NCI-H748 treated with DMSO at 0.1 percent for 48 hours (cell line): ENCODE measurements around the gene SEMA3G.

ENCODE experiments used
- DNase-seq: peaks from one replicate; lab custom pipeline; 2025; lab: John Stamatoyannopoulos, UW

The SEMA3G gene

DNA sequence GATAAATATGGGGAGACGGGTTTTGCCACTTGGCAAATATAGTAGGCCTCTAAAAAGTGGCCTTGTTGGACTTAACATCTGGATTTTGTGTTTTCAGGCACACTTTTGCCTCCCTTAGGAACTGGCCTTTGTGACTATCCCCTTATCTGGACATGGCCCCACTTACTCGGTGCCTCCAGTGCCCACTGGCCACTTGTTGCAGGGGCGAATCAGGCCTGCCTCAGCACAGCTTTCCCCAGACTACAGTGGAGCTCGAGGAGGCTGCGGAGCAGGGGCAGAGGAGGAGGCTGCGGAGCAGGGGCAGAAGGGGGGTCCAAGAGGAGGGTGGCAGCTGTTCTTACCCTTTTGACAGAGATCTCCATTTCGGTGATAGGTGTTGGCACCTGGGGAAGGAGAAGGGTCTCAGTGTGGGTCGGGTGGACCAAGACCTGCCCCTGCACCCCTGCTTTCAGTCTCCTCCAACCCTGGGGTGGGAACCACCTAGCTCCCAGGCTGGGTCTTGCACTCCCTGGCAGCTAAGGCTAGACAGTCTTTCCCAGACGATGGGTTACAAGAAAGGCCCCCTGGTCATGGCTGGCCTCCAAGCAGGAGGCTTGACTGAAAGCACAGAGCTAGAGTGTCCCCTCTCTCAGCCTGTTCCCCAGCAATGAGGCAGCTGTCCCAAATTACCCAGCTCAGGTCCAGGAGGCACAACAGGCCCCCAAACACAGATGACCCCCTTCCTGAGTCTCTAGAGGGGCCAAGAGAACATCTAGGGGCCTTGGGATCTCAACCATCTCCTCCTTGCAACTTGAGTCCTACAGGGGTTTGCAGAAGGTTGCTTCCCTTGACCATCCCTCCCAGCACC, 6.1 kb downstream of the SEMA3G start:
- no peak for DNase-seq

DNA sequence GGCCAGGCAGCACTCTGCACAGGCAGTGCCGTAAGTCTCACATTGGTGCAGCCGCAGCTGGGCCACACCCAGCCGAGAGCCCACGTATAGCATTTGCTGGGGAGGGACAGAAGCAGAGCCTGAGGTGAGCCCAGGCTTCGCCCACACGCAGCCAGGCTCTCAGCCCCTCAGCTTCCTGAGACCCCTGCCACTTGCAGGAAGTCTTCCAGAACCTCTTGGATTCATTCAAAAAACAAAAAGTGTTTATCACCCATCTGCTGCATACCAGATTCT, 6.9 kb downstream of the SEMA3G start:
- no peak for DNase-seq

DNA sequence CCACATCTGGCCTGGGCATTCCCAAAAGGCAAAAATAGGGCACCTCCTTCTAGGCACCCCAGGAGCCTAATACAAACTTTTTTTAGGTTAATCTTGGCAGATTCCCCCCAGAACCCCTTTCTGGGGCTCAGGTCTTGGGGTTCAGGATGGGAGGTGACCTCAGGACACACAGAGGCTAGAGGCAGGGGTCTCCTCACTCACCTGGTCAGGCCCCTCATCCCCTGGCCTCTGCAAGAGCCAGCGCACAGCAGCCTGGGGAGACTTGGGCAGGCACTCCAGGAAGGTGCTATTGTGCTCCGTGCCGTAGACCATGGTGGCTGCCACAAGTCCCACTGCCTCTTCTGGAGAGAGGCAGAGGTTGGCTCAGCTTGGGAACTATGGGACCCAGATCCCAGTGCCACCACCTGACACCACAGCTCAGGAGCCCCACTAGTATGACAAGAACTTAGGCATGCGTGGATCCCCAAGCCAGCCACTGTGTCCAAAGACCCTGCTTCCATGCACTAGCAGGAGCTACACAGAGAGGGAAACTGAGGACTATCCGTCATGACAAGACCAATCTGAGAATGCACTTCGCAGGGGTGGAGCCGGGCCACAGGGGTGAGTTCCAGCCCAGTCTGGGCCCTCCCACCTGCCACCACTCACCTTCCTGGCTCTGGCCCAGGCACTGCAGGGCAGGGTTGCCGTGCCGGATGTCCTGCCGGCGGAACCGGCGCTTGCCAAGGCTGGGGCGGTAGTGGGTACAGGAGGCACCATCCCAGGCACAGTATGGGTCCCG, 7.4 kb downstream of the SEMA3G start:
- DNase-seq, result no peak

DNA sequence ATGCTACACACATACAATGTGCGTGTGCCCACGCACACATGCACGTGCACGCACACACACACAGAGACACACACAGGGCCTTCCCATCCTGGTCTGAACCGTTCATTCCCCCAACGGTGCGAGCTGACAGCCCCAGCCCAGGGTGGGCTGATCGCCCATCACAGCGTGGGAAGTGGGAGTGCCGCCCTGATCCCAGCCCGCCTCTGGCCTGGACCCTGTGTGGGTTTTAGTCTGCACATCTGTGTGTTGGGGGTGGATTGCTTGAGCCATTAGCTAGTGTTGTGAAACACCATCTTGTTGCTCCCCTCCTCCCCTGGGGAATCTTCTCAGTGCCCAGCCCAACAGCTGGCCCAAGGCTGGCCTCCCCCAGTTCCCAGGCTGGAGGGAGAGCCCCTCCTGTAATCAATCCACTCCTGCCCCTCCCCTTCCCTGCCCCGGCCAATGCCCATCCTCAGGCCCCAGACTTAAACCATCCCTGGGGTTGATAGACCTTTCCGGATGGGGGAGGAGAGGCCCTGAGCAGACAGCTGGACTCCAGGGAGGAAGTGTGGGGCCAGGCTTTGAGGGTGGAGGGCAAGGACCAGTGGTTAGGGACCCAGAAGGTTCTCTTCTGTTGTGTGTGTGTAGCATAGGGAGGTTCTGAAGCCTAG, 8.3 kb downstream of the SEMA3G start:
- DNase-seq, result no peak

DNA sequence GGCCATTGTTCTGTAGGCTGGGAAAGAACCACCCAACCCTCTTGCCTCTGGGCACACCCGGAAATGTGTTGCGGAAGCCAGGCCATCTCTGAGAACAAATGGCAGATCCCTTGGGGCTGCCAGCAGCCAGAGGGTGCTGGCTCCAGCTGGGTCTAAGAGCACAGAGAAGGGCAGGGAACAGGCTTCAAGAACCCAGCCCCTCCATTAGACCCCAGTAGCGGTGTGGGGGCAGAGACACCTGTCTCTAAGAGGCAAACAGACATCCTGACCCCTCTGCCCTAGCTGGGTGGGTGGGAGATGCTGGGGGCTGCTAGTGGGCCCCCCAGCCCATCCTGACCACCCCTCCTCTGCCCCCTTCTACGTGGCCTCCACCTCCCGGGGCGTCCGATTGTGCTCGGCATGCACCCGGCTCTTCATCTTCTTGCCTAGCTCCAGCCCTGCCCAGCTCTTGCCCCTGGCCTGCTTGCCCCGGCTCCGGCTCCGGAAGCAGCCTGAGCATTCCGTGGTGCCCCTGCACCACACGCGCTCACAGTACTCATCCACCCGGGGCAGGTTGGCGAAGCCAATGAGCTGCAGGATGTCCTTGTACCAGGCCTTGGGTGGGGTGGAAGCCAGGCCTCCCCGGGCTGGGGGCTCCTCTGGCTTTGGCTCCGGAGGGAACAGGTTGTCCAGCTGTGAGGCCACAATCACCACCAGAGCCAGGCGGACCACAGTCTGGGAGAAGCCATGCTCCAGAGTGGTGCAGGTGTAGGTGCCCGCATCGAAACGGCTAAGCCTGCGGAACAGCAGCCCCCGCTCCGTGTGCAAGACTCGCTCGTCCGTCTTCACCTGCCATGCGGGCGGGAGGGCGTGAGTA, 9.4 kb downstream of the SEMA3G start:
- no peak for DNase-seq

DNA sequence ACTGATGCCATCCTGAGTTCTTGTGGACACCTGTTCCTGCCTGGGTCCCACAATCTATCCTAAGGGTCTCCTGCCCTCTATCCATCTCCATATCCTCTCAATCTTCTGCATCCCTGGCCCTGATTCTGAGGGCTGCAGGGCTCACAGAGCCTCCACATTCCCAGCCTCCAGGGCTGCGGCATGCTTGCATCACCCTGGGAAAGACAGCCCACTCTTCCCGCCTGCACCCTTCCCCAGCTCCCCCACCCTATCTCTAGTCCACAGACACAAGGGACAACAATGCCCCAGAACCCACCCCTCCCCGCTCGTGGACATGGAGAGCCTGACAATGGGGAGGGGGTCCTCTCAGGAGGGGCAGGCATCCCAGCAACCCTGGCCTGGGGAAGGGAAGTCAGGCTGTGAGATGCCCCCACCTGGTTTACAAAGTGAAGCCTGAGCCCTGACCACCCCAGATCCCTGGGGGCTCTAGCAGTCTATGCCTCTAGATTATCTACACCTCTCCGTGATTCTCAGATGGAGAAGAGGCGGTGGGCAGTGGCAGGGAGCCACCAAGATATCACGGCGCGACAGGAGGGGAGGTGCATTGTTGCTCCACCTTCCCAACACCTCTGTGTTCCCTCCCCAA, 10.3 kb downstream of the SEMA3G start:
- no peak for DNase-seq

DNA sequence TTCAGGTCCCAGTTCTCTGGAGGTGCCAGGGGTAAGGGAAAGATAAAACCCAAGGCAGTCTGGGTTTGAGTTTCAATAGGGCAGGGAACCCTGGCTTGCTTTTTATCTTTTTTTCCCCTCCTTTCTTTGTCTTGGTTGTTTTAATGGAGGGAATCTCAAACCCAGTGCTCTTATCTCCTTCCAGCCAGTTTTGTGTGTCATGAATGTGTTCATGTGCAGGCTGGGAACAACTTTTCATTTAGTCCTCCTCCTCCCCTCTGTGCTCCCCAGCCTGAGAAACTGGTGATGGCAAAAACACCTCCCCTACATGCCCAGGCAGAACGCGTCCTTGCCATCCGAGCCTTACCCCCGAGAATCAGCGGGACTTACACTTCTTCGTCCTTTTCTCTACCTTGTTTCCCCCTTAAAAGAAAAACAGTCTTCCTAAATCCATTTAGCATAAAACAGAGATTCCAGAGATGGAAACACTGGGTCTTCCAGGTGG, 10.9 kb downstream of the SEMA3G start:
- DNase-seq, result no peak

DNA sequence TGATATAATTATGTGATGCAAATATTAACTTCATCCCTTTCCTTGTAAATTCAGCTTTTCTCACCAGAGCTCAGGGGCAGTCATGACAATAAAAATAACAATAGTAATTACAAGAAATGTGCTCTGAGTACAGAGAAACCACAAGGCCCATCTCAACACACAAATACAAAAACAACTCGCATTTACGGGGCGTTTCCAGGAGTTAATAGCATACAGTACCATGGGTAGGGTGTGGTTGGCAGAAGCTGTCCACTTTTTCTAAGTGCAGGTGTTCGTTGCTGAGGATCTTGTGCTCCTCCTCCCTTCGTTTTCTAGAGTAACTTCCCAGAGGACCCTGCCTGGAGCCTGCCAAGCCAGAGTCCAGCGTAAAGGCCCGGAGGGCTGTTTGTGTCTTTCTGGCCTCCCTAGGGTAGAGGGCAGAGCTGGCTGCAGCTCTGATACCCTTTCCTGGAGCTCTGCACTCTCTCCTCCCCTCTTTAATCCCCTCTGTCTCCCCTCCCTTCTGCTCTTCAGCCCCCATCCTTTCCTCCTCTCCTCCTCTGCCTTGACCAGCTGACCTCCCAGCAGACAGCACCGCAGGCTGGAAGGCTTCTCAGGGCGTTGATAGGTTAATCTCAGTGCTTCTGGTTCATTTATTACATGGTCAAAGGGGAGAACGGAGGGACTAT, 11.4 kb downstream of the SEMA3G start:
- no peak for DNase-seq

DNA sequence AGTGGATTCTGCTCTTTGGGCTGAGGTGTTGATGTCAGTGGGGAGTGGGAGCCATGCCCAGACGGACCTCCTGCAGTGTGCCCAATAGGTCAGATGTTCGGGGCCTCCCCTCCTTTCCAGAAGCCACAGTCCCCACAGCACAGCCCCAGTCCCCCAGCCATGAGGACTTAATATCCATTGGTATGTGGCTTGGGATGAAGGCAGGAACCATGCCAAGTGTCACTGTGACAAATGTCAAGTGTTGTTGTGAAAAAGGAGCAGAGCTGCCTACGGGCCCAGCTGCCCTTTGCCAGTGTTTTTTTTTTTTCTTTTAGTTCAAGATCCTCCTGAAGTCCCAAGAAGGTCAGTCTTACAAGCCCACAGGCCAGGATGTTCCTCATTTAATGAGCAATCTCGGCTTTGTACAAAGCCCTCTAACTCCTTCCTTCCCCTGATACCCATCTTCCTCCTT, 12.2 kb downstream of the SEMA3G start:
- no peak for DNase-seq

DNA sequence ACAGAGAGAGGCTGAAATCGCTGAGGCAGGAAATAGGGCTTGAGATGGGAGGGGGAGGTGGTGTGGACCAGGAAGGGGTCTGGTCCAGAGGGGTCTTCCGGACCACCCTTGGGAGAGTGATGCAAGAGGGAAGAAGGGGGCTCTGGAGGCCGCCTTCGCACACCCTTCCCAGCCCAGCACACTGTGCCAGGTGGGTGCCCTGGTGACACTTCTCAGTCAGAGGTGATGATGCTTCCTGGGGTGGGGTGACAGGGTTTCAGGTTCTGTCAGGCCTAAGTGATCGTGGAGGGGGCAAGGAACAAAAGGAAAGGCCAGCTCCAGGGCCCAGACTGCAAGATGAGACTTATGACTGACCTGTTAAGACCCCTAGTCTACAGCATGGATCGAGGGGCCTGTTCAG, 12.7 kb downstream of the SEMA3G start:
- no peak for DNase-seq

DNA sequence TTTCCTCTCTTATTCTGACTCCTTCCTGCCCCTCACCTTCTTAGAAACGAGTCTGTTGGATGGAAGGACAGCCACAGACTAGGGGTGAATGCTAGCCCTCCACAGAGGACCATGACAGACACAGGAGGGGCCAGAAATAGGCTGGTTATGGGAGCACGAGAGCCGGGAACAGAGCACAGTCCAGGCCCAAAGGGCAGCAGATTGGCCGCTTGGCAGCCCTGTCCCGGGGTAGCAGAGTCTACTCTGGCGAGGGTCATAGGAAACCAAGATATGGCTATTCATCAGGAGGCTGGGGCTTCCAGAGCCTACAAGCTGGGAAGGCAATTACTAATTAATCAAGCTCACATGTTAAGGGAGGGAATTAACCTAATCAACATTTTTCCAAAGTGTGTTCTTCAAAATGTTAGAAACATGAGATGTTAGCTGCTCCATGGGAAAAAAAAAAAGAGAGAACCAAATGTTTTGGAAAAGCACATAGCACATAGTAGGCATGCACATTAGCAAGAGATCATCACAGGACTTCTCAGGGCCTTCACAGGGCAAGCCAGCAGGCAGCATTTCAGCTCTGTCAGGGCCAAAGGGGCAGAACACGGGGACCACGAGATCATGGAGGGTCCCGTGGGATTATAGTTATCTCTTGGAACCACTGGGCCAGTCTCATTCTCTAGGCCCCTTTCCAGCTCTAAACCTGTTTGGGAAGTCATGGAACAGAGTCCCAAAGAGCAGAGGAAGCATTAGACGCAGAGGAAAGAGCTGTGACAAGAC, 13.3 kb downstream of the SEMA3G start:
- DNase-seq, result no peak

DNA sequence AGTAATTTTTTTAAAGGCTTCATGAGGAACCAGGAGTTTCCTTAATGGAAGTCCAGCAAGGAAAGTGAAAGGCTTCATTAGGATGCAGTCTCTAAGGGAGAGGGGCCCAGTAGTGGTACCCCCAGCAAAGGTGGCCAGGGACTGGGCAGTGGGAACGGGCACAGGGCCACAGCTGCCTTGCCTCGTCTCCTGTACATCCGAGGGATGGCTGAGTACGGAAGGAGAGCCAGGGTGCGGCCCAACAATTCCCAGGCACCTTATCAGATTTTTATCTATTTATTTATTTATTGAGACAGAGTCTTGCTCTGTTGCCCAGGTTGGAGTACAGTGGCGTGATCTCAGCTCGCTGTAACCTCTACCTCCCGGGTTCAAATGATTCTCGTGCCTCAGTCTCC, 14.5 kb downstream of the SEMA3G start:
- DNase-seq, result no peak

DNA sequence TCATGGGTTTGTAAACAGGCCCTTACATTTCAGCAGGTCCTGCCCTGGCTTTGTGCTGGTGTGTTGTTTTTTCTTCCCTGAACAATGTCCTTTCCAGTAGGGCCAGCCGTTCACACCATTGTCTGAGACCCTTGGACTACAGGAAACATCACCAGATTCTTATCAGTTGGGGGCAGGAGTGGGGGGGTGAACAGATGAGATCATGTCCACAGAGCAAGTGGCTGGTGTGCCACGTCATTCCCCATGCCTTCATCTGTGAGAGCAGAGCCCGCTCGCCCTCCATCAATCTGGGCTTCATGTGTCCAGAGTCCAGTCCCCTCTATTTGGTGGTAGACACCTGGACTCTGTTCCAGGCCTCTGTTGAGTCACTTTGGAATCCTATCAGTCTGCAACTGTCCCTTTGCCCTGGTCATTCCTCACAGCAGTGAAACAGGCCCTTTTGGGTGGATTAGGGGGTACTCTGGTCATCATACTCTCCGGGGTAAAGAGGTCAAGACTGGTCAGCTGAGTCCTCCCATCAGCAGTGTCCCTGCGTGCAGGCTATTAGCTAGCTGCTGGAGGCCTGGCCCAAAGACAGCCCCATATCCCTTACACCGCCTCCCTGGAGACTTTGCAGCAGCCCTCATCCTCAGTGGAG, 15.0 kb downstream of the SEMA3G start:
- no peak for DNase-seq

DNA sequence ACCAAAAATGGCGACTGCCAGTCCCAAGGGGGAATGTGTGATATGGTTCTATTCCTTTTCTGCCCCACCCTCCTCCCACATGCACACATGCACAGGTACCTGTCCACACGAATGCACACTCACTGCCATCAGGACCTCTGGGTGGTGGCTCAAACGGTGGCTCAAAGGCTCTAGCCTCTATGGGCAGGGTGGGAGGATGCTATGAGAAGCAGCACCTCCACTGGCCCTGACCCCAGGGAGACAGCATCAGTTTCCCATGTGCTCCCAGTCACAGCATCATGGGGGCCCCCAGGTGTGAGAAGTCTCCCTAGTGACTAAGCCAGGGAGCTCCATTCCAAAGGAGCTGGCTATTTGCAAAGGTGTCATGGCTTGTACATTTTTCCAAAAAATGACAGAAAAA, 15.9 kb downstream of the SEMA3G start:
- no peak for DNase-seq

DNA sequence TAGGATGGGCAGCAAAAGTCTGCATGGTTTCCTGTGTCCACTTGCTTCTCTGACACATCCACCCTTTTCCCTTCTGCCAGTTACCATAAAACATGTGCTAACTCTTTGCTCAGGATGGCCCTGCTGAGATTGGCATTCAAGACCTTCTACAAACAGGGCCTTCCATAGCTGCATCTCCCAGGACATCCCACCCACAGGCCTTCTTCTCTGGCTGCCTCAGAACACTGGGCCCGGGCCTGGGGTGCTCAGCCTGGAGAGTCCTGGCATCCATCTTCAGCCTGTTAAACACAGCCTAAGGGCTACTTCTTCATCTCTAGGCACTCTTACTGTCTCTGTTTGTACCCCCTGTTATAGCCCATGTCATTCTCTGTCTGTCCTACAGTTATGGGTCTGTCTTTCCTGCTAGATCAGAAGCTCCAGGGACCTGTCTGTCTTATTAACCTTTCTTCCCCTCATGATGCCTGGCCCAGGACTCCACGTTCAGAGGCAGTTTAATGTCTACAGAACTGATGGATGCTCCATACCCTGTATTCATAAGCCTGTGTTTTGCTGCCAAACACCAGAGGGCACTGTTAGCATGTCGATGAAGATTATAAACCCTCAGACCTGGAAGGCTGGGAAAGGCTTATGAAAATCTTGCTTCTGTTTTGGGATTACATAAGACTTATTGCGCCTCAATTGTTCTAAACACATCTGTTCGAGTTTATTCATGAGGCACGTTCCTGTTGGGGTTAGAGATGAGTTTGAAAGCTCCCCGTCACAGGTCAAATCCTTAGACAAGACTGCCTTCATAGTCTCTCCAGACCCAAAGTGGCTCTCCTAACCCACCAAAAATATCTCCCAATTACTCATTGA, 16.5 kb downstream of the SEMA3G start:
- no peak for DNase-seq

DNA sequence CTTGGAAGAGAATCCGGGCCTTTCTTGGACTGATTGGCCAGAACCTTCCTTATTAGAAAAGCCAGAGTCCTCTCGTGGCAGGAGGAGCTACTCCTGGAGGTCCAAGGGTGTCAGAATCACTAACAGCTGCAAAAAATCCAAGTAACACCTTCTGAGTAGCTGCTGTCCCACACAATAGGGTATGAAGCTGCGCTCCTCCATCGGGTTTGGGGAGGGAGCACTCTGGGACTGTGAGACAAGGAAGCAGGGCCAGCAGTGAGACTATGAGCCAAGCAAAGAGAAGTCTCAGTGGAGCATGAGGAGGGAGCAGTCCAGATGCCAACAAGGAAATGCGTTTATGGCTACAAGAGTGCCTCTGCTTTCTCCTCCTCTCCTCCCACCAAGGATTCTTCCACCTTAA, 21.7 kb downstream of the SEMA3G start:
- DNase-seq, result no peak

DNA sequence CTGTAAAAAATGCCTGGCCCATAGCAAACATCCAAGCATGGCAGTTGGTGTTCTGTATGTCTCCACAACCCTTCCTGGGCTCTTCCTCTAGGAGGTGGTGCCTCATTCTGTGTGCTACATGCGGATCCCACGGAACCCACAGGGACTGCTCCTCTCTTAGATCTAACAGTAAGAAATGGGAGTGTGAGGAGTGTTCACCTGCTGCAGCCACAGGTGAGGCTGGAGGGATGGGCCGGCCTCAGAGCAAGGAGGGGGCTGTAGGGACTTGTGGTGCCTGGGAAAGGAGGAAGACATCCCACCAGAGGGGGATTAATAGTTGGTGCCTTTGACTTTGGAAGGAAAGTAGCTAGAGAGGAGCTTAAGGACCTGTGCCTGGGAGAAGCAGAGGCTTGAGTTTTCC, 22.2 kb downstream of the SEMA3G start:
- DNase-seq, result no peak

DNA sequence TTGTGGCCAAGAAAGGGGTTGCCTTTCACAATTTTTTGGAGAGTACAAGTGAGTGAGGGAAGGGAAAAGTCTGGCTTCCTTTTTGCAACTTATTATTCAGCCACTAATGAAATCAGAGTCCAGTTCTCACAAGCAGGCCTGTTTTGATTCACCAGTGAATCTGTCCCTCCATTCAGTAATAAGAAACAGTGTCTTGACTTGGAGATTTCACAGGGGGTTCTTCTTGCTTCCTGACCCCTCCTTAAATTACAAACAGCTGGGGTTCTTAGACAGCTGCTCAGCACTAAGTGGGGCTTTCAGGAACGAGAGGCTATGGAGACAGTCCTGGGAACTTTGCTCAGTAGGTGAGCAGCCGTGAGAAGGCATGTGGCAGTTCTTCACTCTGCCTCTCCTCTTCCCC, 24.5 kb downstream of the SEMA3G start:
- no peak for DNase-seq

DNA sequence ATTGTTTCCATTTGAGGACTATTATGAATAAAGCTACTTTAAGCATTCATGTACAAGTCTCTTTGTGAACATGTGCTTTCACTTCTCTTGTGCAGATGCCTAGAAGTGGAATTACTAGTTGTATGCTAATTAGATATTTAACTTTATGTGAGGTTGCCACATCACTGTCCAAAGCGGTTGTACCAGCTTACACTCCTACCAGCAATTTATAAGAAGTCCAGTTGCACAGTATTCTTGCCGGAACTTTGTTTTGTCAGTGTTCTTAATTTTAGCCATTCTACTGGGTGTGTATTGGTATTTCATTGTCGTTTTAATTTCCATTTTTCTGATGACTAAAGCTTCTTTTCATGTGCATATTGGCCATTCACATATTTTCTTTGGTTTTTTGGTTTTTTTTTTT, 29.1 kb downstream of the SEMA3G start:
- no peak for DNase-seq
